Fibroblast of skin of left biceps (primary cell): ENCODE measurements around the gene PMM2.

Source experiments
- DNase-seq, 2 experiments: peaks; one replicate each; pipeline ENCODE4 v3.0.0-alpha.2; 2013; ENCODE audit warnings: low read depth in 2 of 2

PMM2 gene

DNA sequence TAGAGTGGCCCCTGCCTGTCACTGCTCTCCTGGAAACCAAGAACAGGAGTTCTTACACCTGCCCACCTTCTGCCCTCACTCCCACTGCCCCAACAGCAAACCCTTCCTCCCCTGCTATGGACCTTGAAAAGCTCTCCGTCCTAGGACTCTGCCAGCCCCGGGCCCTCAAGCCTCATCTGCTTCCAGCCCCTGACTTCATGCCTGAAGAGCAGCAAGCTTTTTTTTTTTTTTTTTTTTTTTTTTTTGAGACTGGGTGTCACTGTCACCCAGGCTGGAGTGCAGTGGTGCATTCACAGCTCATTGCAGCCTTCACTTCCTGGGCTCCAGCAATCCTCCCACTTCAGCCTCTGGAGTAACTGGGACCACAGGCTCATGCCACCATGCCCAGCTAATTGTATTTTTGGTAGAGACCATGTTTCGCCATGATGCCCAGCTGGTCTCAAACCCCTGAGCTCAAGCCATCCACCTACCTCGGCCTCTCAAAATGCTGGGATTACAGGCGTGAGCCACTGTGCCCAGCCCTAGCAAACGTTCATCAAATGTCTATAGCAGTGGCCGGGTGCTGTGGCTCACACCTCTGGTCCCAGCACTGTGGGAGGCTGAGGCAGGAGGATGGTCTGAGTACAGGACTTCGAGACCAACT, 54.2 kb downstream of the PMM2 start:
- no peak for DNase-seq

DNA sequence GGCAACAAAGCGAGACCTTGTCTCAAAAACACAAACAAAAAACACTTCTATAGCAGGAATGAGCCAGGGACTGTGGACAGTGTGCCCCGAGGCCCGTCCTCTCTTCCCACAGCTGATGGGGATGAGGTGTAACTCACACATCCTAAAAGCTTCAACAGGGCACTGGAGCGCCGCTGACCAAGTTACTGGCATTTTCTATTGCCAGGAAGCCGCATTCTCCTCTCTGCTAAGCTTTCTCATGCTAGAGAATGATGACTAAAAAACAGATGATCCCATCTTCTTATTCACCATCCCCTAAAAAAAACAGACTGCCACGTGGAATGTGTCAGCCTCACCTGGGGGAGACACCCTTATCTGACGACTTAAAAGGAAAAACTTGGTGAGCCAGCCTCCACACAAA, 54.9 kb downstream of the PMM2 start:
- no peak for DNase-seq

DNA sequence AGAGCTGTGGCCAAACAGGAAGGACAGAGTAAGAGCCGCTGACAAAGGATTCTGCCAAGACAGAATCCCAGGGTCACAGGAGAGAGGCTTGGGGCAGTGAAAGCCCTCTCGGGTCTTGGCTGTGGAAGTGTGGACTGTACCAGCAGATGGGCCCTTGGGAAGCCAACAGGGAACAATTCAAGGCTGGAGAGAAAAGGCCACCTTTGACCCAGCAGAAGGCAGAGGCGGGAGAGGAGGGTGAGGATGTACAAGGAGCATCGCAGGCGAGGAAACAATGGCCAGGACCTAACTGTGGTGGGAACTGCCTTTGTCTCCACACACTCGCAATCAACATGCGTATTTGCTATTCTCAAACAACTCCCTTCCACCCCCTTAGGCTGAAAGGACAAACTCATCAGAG, 55.5 kb downstream of the PMM2 start:
- no peak for DNase-seq

DNA sequence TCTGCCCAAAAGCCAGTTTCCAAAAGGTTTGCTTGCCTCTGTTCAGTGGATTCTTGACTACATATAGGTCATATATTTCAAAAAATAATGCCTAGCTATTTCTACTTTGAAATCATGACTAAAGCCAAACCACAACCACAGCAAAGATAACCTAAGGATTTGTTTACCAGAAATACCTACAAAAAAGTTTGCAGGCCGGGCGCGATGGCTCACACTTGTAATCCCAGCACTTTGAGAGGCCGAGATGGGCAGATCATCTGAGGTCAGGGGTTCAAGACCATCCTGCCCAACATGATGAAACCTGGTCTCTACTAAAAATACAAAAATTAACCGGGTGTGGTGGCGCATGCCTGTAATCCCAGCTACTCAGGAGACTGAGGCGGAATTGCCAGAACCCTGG, 56.0 kb downstream of the PMM2 start:
- DNase-seq = no peak

DNA sequence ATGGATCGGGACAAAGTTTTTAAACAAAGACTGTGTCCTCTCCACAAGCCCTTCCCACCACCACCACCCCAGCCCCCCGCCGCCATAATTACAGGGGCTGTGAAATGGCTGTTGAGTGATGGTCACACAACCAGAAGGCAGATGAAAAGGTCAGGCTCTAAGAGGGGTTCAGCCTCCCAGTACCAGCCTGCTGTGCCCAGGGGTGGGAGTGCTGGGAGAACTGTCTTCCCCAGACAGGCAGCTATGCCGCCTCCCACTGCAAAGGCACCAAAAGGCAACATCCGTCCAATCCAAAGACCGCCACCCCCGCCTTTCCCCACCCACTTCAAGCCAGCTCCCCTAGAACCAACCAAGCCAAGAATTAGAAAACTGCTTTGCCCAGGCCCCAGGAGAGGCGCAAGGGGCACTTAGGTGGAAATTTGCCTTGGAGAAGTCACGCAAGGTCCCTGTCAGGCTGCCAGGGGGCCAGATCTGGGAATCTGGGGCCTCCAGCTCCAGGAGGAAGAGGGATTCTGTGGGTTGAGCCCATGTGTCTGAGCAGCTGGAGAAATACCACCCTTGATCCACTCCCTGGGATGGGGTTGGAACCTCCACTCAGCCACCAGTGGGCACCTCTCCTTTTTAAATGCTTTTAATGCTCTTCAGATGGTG, 56.8 kb downstream of the PMM2 start:
- no peak for DNase-seq

DNA sequence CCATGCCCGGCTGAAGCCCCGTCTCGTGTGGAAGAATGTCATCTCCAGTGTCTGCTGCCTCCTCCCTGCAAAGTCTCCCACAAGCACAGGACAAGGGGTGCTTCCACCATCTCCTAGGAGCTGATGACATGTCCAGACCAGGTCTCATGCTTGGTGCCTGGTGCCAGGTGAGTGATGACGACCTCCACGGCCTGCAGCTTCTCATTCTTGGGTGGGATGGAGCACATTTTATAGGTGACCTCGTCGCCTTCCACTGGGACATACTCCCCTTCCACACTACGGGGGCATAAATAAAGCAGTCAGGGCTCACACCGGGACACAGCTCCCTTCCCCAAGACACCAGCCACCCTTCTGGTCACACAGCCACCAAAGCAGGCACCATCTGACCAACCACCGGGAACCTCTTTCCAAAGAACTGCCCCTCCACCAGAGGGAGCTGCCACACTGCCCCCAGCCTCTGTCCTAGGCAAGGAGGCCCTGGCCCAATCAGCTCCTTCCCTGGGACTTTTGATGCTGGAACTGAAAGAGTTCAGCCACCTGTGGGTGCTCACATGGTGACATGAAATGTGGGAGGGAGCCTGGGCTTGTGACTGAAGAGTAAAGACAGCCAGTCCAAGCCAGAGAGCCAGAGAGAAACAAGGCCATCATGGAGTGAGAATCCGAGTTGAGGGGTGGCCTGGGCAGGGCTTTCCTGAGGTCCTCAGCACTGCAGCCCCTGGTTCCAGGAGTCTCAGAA, 57.6 kb downstream of the PMM2 start:
- DNase-seq = no peak

DNA sequence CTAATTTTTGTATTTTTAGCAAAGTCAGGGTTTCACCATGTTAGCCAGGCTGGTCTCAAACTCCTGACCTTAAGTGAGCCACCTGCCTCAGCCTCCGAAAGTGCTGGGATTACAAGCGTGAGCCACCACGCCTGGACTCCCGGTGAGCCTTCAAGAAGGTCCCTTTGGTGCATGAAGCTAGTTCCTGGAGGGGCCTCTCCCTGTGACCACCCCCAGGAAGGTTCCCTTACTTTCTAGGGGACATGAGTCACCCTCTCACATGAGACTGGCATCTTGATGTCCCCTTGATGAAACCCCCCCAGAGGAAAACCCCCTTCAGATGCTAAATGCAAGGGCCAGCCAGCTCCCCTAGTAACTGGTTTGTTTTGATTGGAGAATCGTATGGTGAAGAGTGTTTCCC, 58.3 kb downstream of the PMM2 start:
- no peak for DNase-seq

DNA sequence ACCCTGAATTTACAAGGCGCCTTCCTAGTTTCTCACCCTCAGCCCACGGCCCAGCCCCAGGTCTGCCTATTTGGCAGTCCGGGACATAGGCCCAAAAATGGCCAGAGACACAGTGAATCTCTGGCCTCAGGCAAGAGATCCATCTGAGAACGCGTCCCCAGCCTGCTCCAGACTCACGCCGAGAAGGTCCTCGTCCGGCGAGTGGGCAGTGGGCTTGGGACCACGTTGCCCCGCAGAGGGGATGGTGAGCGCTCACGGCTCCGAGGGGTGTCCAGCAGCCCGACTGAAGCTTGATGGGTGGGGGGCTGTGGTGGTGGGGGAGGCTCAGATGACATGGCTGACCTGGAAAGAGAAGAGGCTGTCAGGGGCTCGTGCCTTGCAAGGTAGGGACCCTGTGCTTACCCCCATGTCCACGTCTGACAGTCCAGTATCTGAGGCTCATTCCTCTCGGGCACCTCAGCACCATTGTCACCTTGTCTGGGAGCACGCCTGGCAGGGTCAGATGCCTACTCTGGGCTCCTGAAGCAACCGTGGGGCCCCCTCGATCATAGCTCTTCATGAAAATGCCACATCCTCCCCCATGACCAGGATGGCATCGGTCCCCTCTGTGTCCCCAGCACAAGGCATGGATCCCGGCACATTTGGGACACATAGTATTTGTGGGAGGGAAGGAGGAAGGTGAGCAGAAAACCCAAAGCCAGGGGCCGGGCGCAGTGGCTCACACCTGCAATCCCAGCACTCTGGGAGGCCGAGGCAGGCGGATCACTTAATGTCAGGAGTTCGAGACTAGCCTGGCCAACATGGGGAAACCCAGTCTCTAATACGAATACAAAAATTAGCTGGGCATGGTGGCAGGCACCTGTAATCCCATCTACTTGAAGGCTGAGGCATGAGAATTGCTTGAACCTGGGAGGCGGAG, 61.6 kb downstream of the PMM2 start:
- DNase-seq = no peak

DNA sequence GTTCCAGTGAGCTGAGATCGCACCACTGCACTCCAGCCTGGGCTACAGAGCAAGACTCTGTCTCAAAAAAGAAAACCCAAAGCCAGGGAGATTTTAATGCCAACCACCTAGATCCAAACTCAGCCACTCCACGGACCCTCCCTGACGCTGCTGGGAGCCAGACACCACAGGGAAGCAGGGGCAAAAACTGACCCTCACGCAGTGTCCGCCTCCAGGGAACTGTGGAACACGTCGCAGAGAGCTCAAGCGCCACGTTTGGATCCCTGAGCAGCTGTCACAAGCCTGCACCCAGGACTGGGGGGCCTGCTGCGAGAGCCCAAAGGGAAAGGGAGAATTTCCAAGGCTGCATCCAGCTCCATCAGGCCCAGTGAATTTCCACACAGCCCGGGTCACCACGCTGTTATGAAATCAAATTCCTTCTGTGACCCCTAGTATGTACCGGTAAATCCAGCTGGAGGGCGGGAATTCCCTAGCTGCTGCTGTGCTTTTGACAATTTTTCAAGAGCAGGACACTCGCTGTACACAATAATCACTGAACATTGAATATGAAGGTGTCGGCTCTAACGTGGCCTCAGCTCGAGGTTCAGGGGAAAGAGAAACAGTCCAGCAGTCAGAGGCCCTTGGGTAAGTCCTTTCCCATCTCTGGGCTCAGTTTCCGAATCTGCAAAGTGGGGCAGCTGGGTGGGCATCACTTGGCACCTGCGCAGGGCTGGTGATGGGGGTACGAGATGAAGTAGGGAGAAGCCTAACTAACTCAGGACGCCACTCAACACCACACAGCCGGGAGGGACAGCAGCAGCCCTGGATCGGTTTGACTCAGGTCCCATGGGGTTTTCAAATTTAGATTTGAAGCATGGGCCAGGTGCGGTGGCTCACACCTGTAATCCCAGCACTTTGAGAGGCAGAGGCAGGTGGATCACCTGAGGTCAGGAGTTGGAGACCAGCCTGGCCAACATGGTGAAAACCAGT, 62.6 kb downstream of the PMM2 start:
- no peak for DNase-seq

DNA sequence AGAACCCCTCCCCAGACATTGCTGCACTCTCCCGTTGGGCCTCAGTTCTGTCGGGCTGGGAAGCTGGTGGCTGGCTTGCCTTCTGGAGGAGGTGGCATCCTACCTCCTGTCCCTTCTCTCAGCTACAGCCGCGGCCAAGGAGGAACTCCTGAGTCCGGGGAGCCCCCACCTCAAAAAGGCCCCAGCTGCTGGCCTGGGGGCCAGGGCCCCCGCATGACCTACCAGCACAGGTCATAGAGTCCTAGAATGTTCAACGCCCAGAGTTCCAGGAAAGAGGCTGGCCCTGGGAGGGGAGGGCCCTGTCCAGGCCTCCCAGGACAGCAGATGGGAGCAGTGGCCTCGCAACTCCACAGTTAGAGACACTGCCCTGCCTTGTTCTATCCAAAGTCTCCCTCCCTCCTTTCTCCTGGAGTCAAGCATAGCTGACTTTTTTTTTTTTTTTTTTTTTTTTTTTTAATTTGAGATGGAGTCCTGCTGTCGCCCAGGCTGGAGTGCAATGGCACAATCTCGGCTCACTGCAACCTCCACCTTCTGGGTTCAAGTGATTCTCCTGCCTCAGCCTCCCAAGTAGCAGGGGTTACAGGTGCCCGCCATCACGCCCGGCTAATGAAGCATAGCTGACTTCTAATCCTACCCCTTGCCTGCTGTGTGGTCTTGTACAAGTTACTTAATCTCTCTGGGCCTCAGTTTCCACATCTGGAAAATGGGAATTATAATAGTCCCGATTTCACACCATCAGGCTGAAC, 64.1 kb downstream of the PMM2 start:
- DNase-seq = no peak

DNA sequence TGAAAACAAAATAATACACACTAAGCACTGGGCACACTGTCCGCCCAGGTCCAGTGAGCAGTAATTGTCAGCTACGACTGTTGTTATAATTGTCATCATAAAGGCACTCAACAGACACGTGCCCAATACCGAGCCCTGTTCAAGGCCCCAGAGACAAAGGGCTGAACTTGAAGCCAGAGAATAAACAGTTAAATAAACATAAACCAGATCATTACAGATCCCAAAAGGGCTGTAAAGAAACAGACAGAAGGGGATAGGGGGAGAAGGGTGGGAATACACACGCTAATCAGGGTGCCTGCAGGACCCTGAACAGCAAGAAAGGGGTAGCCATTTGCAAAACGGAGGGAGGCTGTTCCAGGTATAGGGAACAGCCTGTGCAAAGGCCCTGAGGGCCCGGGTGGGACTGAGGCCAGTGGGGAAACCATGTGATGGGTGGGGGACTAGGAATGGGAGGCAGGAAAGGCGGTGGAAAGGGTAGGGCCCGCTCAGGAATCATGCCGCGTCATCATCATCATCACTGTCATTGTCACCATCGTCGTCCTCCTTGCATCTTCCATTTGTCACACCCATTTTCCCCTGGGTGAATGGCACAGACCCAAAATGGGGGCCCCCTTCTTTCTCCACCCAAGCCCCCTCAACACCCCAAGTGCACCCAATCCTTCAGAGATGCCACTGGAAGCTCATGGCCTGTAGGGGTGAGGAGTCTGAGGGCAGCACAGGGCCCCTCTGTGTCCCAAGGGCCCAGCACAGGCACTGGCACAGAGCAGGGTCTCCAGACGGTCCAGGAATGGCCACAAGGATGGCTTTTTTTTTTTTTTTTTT, 64.9 kb downstream of the PMM2 start:
- DNase-seq = no peak

DNA sequence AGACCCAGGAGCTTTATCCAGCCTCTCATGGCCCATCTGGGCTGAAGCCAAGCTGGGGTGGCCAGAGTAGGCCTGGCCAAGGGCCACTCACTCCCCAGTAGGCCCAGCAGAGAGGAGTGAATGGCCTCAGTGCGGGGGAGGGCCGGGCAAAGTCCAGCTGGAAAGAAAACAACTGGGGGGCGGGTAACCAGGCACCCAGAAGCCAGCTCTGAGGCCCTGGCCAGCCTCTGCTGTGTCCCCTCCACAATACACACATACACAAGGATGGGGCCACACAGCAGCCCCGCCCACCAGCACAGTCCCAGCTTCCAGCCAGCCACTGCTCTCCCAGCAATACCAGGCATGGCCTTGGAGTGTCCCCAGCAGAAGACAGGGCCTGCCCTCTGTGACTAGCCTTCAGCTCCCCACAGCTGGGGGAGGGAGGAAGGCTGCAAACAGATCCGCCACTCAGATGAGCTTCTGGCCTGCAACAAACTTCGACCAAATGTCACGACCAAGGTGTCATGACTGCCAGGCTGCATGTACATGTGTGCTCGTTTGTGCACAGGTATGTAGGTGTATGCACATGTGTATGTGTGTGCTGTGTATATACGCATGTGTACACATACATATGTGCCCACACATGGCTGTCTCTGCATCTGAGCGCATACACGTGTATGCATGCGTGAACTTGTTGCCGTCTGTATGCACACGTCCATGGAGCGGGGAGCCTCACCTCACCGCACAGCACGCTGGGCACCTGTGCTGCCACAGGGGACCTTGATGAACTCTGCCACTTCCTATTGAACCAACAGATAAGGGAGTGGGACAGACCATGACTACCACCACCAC, 66.2 kb downstream of the PMM2 start:
- no peak for DNase-seq

DNA sequence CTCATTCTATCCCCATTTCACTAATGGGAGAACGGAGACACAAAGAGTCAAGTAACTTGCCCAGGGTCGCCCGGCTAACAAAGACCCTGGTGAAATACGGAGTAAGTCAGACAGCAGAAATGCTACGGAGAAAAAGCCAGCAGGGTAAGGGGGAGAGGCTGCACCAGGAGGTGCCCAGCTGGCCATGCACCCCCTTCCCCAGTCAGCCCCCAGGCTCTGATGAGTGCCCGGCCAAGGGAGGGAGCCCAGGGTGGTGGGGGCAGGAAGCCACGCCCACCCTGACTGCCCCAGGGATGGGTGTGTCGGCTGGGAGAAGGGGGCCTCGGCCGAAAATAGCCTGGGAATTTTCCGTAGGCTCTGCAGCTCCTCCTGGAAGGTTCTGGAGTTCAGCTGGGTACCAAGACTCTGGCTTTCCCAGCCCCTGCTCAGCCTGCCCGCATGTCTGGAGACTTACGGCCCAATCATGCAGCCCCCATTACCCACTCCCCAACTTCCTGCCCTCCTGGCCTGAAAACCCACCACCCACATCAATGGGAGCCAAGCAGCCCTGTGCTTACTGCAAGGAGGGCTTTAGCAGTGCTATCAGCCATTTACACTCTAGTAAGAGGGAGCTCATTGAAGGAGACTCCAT, 67.0 kb downstream of the PMM2 start:
- DNase-seq = no peak

DNA sequence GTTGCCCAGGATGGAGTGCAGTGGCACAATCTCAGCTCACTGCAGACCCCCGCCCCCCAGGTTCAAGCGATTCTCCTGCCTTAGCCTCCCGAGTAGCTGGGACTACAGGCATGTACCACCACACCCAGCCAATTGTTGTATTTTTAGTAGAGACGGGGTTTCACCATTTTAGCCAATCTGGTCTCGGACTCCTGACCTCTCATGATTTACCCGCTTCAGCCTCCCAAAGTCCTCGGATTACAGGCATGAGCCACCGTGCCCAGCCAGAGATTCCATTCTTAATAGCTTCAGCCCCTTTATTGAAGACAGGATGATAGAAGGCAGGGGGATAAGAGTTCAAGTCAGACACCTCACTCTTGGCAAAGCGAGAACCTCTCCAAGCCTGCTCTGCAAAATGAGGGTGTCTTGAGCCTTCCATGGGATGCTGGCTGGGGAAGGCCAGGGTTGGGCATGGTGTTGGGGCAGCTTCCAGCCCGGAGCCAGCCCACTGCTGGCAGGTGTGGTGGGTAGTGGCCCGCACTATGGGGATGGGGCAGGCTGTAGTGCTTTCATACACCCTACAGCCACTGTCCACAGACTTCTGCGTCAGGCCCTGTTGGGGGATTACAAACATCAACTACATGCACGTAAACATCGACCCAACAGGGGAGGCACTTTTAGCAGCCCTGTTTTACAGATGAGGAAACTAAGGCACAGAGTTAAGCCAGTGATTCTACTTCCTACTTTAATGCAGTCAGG, 67.7 kb downstream of the PMM2 start:
- DNase-seq = no peak

DNA sequence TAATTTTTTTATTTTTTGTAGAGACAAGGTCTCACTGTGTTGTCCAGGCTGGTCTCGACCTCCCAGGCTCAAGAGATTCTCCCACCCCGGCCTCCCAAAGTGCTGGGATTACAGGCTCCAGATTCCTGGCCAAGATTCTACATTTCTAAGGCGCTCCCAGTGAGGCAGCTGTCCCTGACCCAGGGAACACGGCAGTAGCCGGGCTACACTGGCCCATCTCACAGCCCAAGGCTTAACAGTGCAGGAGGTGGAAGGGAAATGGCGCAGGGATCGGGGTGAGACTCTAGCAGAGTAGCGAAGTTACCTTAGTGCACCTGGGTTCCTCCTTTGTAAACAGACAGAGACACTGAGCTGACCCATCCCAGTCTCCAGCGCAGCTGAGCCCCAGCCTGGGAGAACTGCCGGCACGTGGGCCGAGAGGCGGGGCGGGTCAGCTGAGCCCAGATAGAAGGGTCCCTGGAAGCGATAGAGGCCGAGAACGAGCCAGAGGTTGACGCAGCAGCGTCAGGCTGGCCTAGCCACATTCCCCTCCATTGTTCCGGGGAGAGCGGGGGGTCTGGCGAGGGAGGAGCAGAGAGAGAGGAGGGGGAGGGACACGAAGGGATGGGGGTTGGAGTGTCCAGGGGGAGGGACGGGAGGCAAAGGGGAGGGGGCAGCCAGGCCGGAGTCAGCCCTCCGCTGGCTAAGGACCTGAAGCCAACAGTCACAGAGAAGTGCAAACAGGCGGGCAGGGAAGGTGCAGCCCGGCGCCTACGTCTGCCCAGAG, 68.7 kb downstream of the PMM2 start:
- no peak for DNase-seq

DNA sequence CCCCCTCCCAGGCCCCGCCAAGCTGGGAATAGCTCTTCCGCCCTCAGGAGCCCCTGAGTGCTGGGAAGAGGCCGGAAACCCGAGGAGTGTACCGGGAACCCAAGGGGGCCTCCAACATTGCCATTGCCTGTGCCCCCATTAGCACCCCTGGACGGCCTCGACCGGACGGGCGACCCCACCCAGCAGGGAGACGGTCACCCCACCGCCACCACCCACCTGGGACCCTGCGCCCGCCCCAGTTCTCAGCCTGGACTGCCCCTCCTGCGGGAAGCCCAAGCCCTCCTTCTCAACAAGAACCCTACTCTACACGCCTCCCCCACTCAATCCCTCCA, 69.2 kb downstream of the PMM2 start:
- no peak for DNase-seq
